Activated CD4-positive, alpha-beta T cell treated with anti-CD3 and anti-CD28 coated beads, Interleukin-2, amount 10 ng/mL, durations not matched to agents 7 days and 5 days (primary cell): ENCODE data around the gene SNCB. TPM values are rescaled to one million over a fixed set of nuclear protein-coding genes. Genes with fewer than 3 reads are reported as not detected.
A peak's percentile ranks its signal among the peaks of the same experiment; 100 is the strongest.

Source experiments
- CTCF ChIA-PET: fragments of 350-600 bp; sonication (Branson Sonifier 250); formaldehyde crosslinking; loops from one replicate; lab custom pipeline; 2021; ENCODE audit warnings: antibody characterized with exemption; lab: Charles Lee
- POLR2A ChIA-PET: fragments of 350-600 bp; sonication (Branson Sonifier 250); formaldehyde crosslinking; loops from one replicate; lab custom pipeline; 2021; ENCODE audit warnings: antibody characterized with exemption; lab: Charles Lee
- DNase-seq: peaks from one replicate; pipeline ENCODE4 v3.0.0-alpha.2; 2020
- H3K27ac Mint-ChIP-seq: one replicate; pipeline ENCODE4 v1.8.0; 2021; ENCODE audit warnings: mild to moderate bottlenecking, moderate library complexity, mixed read lengths
- H3K27me3 Mint-ChIP-seq: one replicate; pipeline ENCODE4 v1.8.0; 2021; ENCODE audit warnings: mixed read lengths
- H3K36me3 Mint-ChIP-seq: one replicate; pipeline ENCODE4 v1.8.0; 2021; ENCODE audit warnings: low read depth, mixed read lengths
- H3K4me1 Mint-ChIP-seq: one replicate; pipeline ENCODE4 v1.8.0; 2021; ENCODE audit warnings: mixed read lengths
- H3K4me3 Mint-ChIP-seq: one replicate; pipeline ENCODE4 v1.8.0; 2021; ENCODE audit warnings: mild to moderate bottlenecking, moderate library complexity, mixed read lengths
- H3K9me3 Mint-ChIP-seq: one replicate; pipeline ENCODE4 v1.8.0; 2021; ENCODE audit warnings: mixed read lengths
- total RNA-seq, 2 experiments: library from RNA; stranded (reverse); gene quantifications; one replicate each; pipeline ENCODE4 v1.2.3, GENCODE V29; 2021

SNCB gene
- total RNA-seq = not detected

DNA sequence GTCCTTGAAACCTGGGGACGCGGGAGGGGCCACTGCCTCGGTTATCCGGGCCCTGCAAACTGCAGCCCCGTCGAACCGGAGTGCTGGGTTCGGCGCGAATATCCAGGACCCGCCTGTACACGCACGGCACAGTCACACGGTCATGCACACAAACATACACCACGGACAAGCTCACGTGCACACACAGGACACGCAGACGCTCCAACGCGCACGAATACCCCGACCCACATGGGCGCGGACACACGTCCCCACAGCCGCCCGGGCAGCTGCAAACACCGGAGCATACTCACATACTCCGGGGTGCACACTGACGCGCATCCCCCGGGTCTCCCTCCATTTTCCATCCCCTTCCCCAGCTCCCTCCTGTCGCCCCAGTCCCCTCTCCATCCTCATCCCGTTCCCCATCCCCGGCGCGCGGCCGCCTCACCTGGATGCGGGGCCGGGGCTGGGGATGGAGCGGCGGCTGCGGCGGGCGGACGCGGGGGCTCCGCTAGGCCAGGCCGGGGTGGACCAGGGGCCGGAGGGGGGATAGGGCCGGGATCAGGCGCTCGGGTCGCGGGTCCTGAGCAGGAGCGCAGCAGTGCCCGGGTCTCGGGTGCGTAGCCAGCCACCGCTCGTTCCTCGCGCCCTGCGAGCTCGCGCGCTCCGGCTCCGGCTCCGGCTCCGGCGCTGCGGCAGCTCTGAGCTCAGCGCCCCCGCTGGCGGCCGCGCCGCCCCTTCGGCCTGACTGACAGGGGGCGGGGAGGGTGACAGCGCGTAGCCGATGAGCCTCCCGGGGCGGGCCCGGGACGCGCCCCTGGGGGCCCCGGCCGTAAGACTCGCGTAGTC lies at the start of gene SNCB, which contains the start of gene EIF4E1B:
Gene SNCB, minus strand, starts transcription at position 682 of the 828 bp plus-strand sequence. CDS start 880 bp downstream, outside the sequence.
Gene EIF4E1B, plus strand, starts transcription at position 823 of the 828 bp plus-strand sequence. CDS start 12,113 bp downstream, outside the sequence.
- Mint-ChIP-seq H3K27me3 (peaks cover 79% of the 10 kb centered on the region), H3K27ac (no peak within 1 kb of the TSS), H3K4me3 (peak within 1 kb of the TSS; percentile 4), H3K4me1 (peaks cover 10% of the 10 kb centered on the region), H3K9me3 (no peaks in the 10 kb centered on the region), H3K36me3 (no peaks in the 10 kb centered on the region)
- peak; percentile 46 for DNase-seq
- POLR2A ChIA-PET = no interaction called here
- CTCF ChIA-PET = interaction anchor here (0.6 to 1.6 kb wide), 7 partner anchors 9 to 52 kb away, joined by 3 to 6 read pairs (median 4); no protein-coding TSS in a partner anchor

DNA sequence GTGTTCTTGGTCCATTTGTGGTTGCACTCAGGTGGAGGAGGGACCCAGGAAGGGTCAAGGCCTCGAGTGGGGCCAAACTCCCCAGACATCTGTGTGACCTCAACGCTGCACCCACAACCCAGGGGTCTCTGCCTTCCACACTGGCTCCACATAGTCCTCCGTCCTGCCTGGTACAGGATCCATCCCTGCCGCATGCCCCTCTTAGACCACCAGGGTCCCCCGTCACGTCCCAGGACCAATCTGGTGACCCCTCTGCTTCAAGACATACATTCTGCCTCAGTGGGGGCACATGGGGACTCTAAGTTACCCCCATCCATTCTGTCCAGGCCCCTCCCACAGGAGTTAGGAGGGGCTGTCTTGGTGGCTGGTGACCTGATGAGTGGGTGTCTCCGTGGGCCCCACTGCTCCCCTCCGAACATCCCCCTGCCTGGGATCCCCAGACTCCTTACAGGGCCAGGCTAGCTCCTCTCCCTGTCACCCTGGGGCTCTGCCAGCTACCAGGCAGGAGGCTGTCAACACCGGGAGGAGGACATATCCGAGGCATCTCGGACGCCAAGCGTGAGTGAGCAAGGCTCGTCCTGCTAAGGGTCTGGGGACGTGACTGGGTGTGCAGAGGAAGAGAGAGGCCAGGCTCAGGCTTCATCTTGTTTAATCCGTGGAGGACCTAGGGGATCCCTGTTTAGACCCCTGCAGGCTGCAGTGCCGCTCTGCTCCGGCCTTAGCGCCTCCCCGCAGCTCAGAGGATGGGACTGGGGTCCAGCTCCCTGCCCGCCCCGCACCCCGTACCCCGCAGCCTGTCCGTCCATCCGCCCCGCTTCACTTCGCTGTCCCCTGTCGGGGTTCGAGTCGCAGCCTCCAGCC lies 49.3 kb upstream of the SNCB start:
- no peaks in the 10 kb centered on the region for H3K4me1 Mint-ChIP-seq
- no peak overlapping the region for H3K4me3 Mint-ChIP-seq
- no peak overlapping the region for H3K27ac Mint-ChIP-seq
- POLR2A ChIA-PET = no interaction called here
- peaks cover 50% of the 10 kb centered on the region for H3K27me3 Mint-ChIP-seq
- no peaks in the 10 kb centered on the region for H3K9me3 Mint-ChIP-seq
- CTCF ChIA-PET = interaction anchor here (0.7 to 2.0 kb wide), 3 partner anchors 19 to 141 kb away, joined by 3 to 9 read pairs (median 3); no protein-coding TSS in a partner anchor
- H3K36me3 Mint-ChIP-seq = no peaks in the 10 kb centered on the region
- no peak for DNase-seq

GRCh38 chr5:176678584-176678983 lies 48.2 kb upstream of the SNCB start:
- H3K4me1 Mint-ChIP-seq = no peaks in the 10 kb centered on the region
- CTCF ChIA-PET = interaction anchor here (0.7 kb wide), 1 partner anchor 9 kb away, joined by 4 read pairs; no protein-coding TSS in a partner anchor

DNA sequence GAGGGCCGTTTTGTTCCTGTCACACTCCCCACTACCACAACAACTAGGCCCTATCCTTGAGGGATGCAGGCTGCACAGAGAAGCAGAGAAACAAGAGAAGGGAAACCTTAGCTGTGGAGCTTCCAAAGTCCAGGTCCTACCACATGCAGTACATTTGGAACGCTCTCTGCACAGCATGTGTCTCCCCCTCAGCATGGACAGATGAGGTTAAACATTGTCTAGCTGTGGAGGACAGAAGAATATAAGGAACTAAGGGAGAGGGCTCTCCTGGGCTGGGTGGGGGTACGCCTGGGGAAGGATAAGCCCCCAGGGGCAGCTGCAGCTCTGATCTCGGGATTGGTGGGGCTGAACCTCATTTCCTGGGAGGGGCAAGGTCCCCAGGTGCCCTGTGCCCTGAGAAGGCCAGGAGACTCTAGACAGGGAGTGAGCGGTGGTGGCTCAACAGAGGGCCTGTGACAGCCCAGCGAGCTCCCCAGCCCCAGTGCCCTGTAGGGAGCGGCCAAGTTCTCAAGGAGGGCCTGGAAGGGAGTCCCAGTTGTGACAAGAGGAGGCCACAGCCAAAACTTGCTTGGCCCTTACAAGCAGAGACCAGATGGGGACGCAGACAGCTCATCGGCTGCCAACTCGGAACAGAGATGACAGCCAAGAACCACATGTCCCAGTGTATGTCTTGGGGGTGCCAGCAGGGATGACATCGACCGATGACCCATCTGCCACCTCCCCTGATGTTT lies 47.0 kb upstream of the SNCB start:
- DNase-seq = no peak
- Mint-ChIP-seq H3K4me1 (no peaks in the 10 kb centered on the region), H3K9me3 (no peaks in the 10 kb centered on the region), H3K27ac (no peak overlapping the region), H3K36me3 (no peaks in the 10 kb centered on the region), H3K27me3 (peaks cover 35% of the 10 kb centered on the region), H3K4me3 (no peak overlapping the region)
- ChIA-PET POLR2A (no interaction called here), CTCF (interaction anchor here (1.1 kb wide), 1 partner anchor 16 kb away, joined by 4 read pairs; no protein-coding TSS in a partner anchor)

More at GRCh38 chr5:176678584-176678983, 48.2 kb upstream of the SNCB start:
- Mint-ChIP-seq H3K27me3 (peaks cover 43% of the 10 kb centered on the region), H3K9me3 (no peaks in the 10 kb centered on the region), H3K4me3 (no peak overlapping the region), H3K36me3 (no peaks in the 10 kb centered on the region), H3K27ac (no peak overlapping the region)
- no peak for DNase-seq
- POLR2A ChIA-PET = no interaction called here

GRCh38 chr5:176676361-176676824 lies 46.1 kb upstream of the SNCB start:
- no peak overlapping the region for H3K27ac Mint-ChIP-seq
- CTCF ChIA-PET = no interaction called here
- no peak for DNase-seq
- peaks cover 26% of the 10 kb centered on the region for H3K27me3 Mint-ChIP-seq
- H3K4me1 Mint-ChIP-seq = no peaks in the 10 kb centered on the region
- POLR2A ChIA-PET = no interaction called here
- H3K9me3 Mint-ChIP-seq = no peaks in the 10 kb centered on the region
- no peak overlapping the region for H3K4me3 Mint-ChIP-seq
- no peaks in the 10 kb centered on the region for H3K36me3 Mint-ChIP-seq

GRCh38 chr5:176675676-176676360 lies 45.5 kb upstream of the SNCB start:
- ChIA-PET CTCF (no interaction called here), POLR2A (no interaction called here)
- Mint-ChIP-seq H3K27me3 (peaks cover 27% of the 10 kb centered on the region), H3K27ac (no peak overlapping the region), H3K4me1 (no peaks in the 10 kb centered on the region), H3K4me3 (no peak overlapping the region), H3K9me3 (no peaks in the 10 kb centered on the region), H3K36me3 (no peaks in the 10 kb centered on the region)
- no peak for DNase-seq

GRCh38 chr5:176674799-176675198 lies 44.5 kb upstream of the SNCB start:
- H3K4me1 Mint-ChIP-seq = no peaks in the 10 kb centered on the region
- H3K27me3 Mint-ChIP-seq = peaks cover 20% of the 10 kb centered on the region
- H3K36me3 Mint-ChIP-seq = no peaks in the 10 kb centered on the region
- no peak overlapping the region for H3K27ac Mint-ChIP-seq
- DNase-seq = no peak
- POLR2A ChIA-PET = no interaction called here
- H3K9me3 Mint-ChIP-seq = no peaks in the 10 kb centered on the region
- CTCF ChIA-PET = interaction anchor here (0.7 to 2.8 kb wide), 2 partner anchors 14 to 204 kb away, joined by 3 to 11 read pairs; no protein-coding TSS in a partner anchor
- H3K4me3 Mint-ChIP-seq = no peak overlapping the region

- H3K36me3 Mint-ChIP-seq = no peaks in the 10 kb centered on the region
- POLR2A ChIA-PET = no interaction called here
- H3K9me3 Mint-ChIP-seq = no peaks in the 10 kb centered on the region
- DNase-seq = no peak
- no peaks in the 10 kb centered on the region for H3K4me1 Mint-ChIP-seq
- H3K27me3 Mint-ChIP-seq = peaks cover 11% of the 10 kb centered on the region
- no peak overlapping the region for H3K27ac Mint-ChIP-seq
- CTCF ChIA-PET = interaction anchor here (0.6 to 2.8 kb wide), 5 partner anchors 11 to 205 kb away, joined by 3 to 11 read pairs (median 3); no protein-coding TSS in a partner anchor
- H3K4me3 Mint-ChIP-seq = no peak overlapping the region
These were observed 43.6 kb upstream of the SNCB start for GRCh38 chr5:176673651-176674583.

- Mint-ChIP-seq H3K27me3 (peaks cover 7% of the 10 kb centered on the region), H3K4me1 (no peaks in the 10 kb centered on the region), H3K27ac (no peak overlapping the region), H3K36me3 (no peaks in the 10 kb centered on the region), H3K9me3 (no peaks in the 10 kb centered on the region), H3K4me3 (no peak overlapping the region)
- ChIA-PET POLR2A (no interaction called here), CTCF (interaction anchor here (1.2 to 2.8 kb wide), 3 partner anchors 11 to 14 kb away, joined by 4 to 11 read pairs (median 4); no protein-coding TSS in a partner anchor)
- no peak for DNase-seq
These were observed 41.8 kb upstream of the SNCB start for GRCh38 chr5:176671890-176672747.

DNA sequence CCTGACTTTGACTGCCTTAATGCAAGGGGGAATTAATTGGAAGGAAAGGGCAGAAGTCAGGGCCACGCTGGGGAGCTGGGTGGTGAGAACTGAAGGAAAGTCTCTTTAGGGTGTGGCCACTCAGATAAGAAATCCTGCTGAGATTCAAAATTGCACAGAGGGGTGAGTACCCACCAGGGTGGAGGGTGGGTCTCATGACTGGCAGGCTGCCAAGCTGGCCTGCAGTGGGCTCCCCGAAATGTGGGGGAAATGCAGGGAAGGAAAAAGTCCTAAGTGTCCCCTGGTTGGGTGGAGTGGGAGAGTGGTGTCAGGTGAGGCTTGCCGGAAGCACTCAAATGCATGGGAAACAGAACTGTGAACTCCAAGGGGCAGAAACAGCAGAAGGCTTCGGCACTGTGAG lies 41.1 kb upstream of the SNCB start:
- Mint-ChIP-seq H3K4me3 (no peak overlapping the region), H3K36me3 (no peaks in the 10 kb centered on the region), H3K27ac (no peak overlapping the region), H3K4me1 (no peaks in the 10 kb centered on the region), H3K27me3 (peaks cover 9% of the 10 kb centered on the region), H3K9me3 (no peaks in the 10 kb centered on the region)
- POLR2A ChIA-PET = no interaction called here
- CTCF ChIA-PET = interaction anchor here (1.2 kb wide), 1 partner anchor 11 kb away, joined by 4 read pairs; no protein-coding TSS in a partner anchor
- no peak for DNase-seq
